Upper lobe of right lung (tissue), 1 donor: ENCODE data around the gene UBL4A. TPM values are rescaled to one million over a fixed set of nuclear protein-coding genes. Genes with fewer than 3 reads are reported as not detected.

Source experiments
- ATAC-seq: fragments of 200-7000 bp; cut with Tn5 transposase; one replicate; pipeline ENCODE4 v1.9.1; 2020; ENCODE audit warnings: mild to moderate bottlenecking, moderate library complexity
- DNase-seq: peaks from one replicate; pipeline ENCODE4 v3.0.0-alpha.2; 2020
- H3K27ac ChIP-seq: fragments of 200-600 bp; one replicate; pipeline ENCODE4 v1.8.0; 2022
- H3K27me3 ChIP-seq: fragments of 200-600 bp; one replicate; pipeline ENCODE4 v1.8.0; 2022; ENCODE audit warnings: mild to moderate bottlenecking
- H3K36me3 ChIP-seq: fragments of 200-600 bp; one replicate; pipeline ENCODE4 v1.8.0; 2022
- H3K4me1 ChIP-seq: fragments of 200-600 bp; one replicate; pipeline ENCODE4 v1.8.0; 2022
- H3K4me3 ChIP-seq: fragments of 200-600 bp; one replicate; pipeline ENCODE4 v1.8.0; 2022; ENCODE audit warnings: mild to moderate bottlenecking
- H3K9me3 ChIP-seq: fragments of 200-600 bp; one replicate; pipeline ENCODE4 v1.8.0; 2022
- intact Hi-C: fragments of 100-400 bp; cut with DNase I; formaldehyde crosslinking; loops from one replicate; pipeline ENCODE4 v1.11.0; 2022
- total RNA-seq: library from RNA; stranded (reverse); fragmentation: NEBNext Ultra II Directional; extraction: Animal tissue kit (Norgen Biotek cat#: 25700); gene quantifications from one replicate; pipeline ENCODE4 v1.2.1, GENCODE V29; 2021
- TF ChIP-seq, protein P1 (sequence below): fragments of 200-600 bp; IDR thresholded peaks from one replicate; pipeline ENCODE4 v1.8.0; 2022; ENCODE audit warnings: antibody characterized with exemption
- donor health status: DM: no; HTN: yes; CAD: no; lungs with severe emphysema.

UBL4A gene
- total RNA-seq, 1 donor from 2014 or later = 33.8 TPM

DNA sequence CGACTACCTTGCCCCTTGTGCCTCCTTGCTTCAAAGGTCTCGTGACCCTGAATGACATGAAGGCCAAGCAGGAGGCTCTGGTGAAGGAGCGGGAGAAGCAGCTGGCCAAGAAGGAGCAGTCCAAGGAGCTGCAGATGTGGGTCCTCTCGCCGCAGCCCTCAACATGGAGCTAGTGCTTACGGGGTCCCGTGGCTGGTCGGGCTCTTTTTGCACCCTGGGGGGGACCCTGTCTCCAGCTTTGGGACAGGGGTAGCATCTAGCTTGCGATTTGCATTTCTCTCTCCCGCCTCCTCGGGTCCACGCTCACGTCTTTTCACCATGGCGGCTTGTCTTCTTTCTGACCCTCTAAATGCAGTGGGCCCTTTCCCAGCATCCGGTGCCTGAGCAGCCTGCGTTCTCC is 40.6 kb downstream of the UBL4A start:
- no peaks in the 10 kb centered on the region for H3K9me3 ChIP-seq
- no peak for DNase-seq
- H3K36me3 ChIP-seq = peaks cover 16% of the 10 kb centered on the region
- peaks cover 12% of the 10 kb centered on the region for H3K4me1 ChIP-seq
- intact Hi-C loops = no loop called here
- H3K27ac ChIP-seq = no peak overlapping the region
- ATAC-seq = no peak
- no peaks in the 10 kb centered on the region for H3K27me3 ChIP-seq
- H3K4me3 ChIP-seq = no peak overlapping the region
- TF ChIP-seq, protein P1, sequence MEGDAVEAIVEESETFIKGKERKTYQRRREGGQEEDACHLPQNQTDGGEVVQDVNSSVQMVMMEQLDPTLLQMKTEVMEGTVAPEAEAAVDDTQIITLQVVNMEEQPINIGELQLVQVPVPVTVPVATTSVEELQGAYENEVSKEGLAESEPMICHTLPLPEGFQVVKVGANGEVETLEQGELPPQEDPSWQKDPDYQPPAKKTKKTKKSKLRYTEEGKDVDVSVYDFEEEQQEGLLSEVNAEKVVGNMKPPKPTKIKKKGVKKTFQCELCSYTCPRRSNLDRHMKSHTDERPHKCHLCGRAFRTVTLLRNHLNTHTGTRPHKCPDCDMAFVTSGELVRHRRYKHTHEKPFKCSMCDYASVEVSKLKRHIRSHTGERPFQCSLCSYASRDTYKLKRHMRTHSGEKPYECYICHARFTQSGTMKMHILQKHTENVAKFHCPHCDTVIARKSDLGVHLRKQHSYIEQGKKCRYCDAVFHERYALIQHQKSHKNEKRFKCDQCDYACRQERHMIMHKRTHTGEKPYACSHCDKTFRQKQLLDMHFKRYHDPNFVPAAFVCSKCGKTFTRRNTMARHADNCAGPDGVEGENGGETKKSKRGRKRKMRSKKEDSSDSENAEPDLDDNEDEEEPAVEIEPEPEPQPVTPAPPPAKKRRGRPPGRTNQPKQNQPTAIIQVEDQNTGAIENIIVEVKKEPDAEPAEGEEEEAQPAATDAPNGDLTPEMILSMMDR = no peak

DNA sequence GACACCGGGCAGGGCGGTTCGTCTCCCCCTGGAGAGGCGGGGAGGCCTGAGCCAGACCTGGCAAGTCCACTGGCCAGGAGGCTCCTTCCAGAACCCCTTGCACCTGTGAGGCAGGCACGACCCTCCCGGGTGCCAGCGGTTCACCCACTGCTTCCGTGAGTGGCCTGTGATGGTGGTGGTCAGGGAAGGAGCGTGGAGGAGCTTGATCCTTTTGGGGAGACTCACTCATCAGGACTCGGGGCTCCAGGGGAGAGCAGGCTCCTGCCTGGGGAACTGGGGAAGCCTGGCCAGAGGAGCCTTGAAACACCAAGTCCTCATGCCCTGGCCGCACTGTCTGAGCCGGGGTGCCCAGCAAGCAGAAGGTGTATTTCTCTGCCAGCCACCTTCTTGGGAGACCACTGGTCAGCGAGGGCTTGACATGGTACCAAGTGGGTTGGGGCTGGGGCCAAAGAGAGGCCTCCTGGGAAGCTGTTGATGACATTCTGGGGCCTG is 41.6 kb downstream of the UBL4A start:
- Histone ChIP-seq H3K27me3 (no peaks in the 10 kb centered on the region), H3K4me1 (peaks cover 12% of the 10 kb centered on the region), H3K36me3 (peaks cover 13% of the 10 kb centered on the region), H3K27ac (peak overlapping the region; percentile 74), H3K4me3 (peak overlapping the region; percentile 64), H3K9me3 (no peaks in the 10 kb centered on the region)
- intact Hi-C loops = no loop called here
- TF ChIP-seq, protein P1 = no peak
- ATAC-seq (no peak), DNase-seq (no peak)

DNA sequence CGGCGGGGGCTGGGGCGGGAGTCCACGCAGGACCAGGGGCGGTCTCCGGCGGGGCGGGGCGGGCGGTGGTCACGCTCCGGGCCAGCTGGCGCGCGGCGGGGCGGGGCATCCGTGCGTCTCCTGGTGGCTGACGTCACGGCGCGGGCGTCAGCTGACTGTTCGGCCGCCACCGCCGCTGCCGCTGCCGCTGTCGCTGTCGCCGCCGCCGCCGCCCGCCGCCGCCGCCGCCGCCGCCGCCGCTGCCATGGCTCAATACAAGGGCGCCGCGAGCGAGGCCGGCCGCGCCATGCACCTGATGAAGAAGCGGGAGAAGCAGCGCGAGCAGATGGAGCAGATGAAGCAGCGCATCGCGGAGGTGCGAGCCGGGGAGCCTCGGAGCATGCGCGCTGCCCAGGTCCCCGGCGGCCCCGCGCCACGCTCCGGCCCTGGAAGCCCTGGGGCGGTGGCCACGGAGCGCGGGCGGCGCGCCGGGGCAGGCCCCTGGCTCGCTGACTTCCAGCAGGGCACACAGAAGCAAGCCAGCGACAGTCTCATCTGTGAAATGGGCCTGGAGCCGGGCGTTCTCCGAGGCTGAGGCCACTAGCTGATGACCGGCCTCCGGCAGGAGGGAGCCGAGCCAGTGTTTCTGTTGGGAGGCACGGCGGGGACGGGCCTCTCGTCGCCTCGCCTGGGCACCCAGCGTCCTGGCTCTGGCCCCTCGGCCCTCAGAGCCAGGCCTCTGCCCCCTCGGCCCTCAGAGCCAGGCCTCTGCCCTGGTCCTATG is 42.2 kb downstream of the UBL4A start, which contains the start of gene FAM50A:
Gene FAM50A (plus strand): TSS at position 150 of the 763 bp plus-strand sequence. CDS start 95 bp downstream, at position 245.
- Histone ChIP-seq H3K36me3 (peaks cover 16% of the 10 kb centered on the region), H3K9me3 (no peaks in the 10 kb centered on the region), H3K27ac (peak within 1 kb of the TSS; percentile 74), H3K27me3 (no peaks in the 10 kb centered on the region), H3K4me3 (peak within 1 kb of the TSS; percentile 64), H3K4me1 (peaks cover 12% of the 10 kb centered on the region)
- TF ChIP-seq, protein P1 = no peak
- intact Hi-C loops = no loop called here
- peak; percentile 90 for DNase-seq
- peak; percentile 93 for ATAC-seq

DNA sequence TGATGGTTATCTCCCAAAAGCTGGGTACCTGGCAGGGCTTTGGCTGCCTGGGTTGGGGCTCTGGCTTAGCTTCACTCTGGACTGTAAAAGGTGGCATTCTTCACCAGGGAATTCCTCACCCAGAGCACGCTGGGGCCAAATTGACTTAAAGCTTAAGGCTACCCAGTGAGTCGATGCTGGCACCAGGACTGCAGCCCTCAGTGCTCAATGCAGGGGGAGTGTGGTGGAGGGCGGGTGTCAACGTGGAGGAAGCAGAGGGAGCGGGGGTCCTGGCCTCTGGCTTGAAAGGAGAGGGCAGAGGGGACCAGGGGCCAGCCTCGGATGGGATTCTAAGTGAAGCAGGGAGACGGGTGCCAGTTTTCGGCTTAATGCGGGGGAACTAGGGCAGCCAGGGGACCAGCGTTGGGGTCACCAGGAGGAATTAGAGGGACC is 42.9 kb downstream of the UBL4A start:
- Histone ChIP-seq H3K4me1 (peaks cover 12% of the 10 kb centered on the region), H3K36me3 (peaks cover 16% of the 10 kb centered on the region), H3K27ac (peak overlapping the region; percentile 63), H3K27me3 (no peaks in the 10 kb centered on the region), H3K4me3 (peak overlapping the region; percentile 35), H3K9me3 (no peaks in the 10 kb centered on the region)
- DNase-seq = no peak
- intact Hi-C loops = no loop called here
- no peak for ATAC-seq
- TF ChIP-seq, protein P1 = no peak

DNA sequence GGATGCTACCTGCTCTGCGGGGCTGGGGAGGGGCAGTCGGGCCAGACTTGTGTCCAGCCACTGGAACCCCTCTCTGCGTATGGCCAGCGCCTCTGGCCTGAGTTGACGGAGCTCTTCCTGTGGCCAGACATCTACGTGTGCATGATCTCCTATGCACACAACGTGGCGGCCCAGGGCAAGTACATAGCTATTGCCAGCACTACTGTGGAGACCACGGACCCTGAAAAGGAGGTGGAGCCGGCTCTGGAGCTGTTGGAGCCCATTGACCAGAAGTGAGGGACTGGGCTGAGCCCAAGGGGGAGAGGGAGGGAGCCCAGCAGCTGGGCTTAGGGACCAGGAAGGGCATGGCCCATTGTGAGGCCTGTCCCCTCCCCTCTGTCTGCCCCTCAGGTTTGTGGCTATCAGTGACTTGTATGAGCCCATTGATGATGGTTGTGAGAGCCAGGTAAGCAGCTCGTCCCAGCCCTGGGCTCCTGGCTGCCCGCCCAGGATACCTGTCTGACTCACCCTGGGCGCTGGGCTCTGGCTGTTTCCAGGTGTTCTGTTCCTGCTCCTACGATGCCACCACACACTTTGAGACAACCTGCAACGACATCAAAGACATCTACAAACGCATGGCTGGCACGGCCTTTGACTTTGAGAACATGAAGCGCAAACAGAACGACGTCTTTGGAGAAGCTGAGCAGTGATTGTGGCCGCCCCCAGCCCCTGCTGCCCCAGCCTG is 44.3 kb downstream of the UBL4A start:
- intact Hi-C loops = no loop called here
- H3K9me3 ChIP-seq = no peaks in the 10 kb centered on the region
- H3K27ac ChIP-seq = no peak overlapping the region
- TF ChIP-seq, protein P1 = no peak
- H3K27me3 ChIP-seq = no peaks in the 10 kb centered on the region
- H3K4me3 ChIP-seq = no peak overlapping the region
- DNase-seq (no peak), ATAC-seq (no peak)
- H3K36me3 ChIP-seq = peaks cover 16% of the 10 kb centered on the region
- peaks cover 12% of the 10 kb centered on the region for H3K4me1 ChIP-seq
